GM23338 (cell line): ENCODE data around the gene KCNQ1OT1. TPM values are rescaled to one million over a fixed set of nuclear protein-coding genes. Genes with fewer than 3 reads are reported as not detected.

Experiments
- ATAC-seq: fragments of 200-7000 bp; cut with Tn5 transposase; 3 replicates; pipeline ENCODE4 v1.9.1; 2020
- DNase-seq: peaks from one replicate; pipeline ENCODE4 v3.0.0-alpha.2; 2015; ENCODE audit warnings: low spot score
- H2AFZ ChIP-seq: fragments of 200-600 bp; sonication (generic); 2 replicates; pipeline ENCODE4 v1.8.0; 2016; ENCODE audit warnings: antibody characterized with exemption, mild to moderate bottlenecking, moderate library complexity
- H3F3A ChIP-seq: fragments of 200-600 bp; sonication (generic); replicated peaks from 2 replicates; pipeline ENCODE4 v1.8.0; 2017; ENCODE audit warnings: antibody characterized with exemption, mixed run types, low read depth
- H3K27ac ChIP-seq: fragments of 200-600 bp; sonication (generic); 2 replicates; pipeline ENCODE4 v1.6.1; 2016; ENCODE audit warnings: low read depth
- H3K27me3 ChIP-seq: fragments of 200-600 bp; sonication (generic); 2 replicates; pipeline ENCODE4 v1.8.0; 2016; ENCODE audit warnings: mild to moderate bottlenecking, mixed run types, moderate library complexity; ENCODE audit not compliant: insufficient read depth
- H3K36me3 ChIP-seq: fragments of 200-600 bp; sonication (generic); 2 replicates; pipeline ENCODE4 v1.8.0; 2016; ENCODE audit warnings: mild to moderate bottlenecking; ENCODE audit not compliant: insufficient read depth
- H3K4me1 ChIP-seq: fragments of 200-600 bp; sonication (generic); 2 replicates; pipeline ENCODE4 v1.8.0; 2016; ENCODE audit warnings: mild to moderate bottlenecking, moderate library complexity; ENCODE audit not compliant: insufficient read depth
- H3K4me2 ChIP-seq: fragments of 200-600 bp; sonication (generic); 2 replicates; pipeline ENCODE4 v1.7.1; 2017; ENCODE audit warnings: mixed run types
- H3K4me3 ChIP-seq: fragments of 200-600 bp; sonication (generic); 2 replicates; pipeline ENCODE4 v1.6.1; 2016; ENCODE audit warnings: mixed run types
- H3K79me2 ChIP-seq: fragments of 200-600 bp; sonication (generic); replicated peaks from 2 replicates; pipeline ENCODE4 v1.8.0; 2017; ENCODE audit warnings: mild to moderate bottlenecking; ENCODE audit not compliant: insufficient read depth
- H3K9me2 ChIP-seq: fragments of 200-600 bp; sonication (generic); 2 replicates; pipeline ENCODE4 v1.8.0; 2017; ENCODE audit not compliant: insufficient read depth
- H4K20me1 ChIP-seq: fragments of 200-600 bp; sonication (generic); replicated peaks from 2 replicates; pipeline ENCODE4 v1.8.0; 2017; ENCODE audit warnings: mild to moderate bottlenecking; ENCODE audit not compliant: insufficient read depth
- H3K27ac Mint-ChIP-seq: 2 replicates; pipeline ENCODE4 v1.8.0; 2020; ENCODE audit warnings: inconsistent platforms, mild to moderate bottlenecking, moderate library complexity, mixed read lengths
- H3K27me3 Mint-ChIP-seq: 3 replicates; pipeline ENCODE4 v1.8.0; 2022; ENCODE audit warnings: low read depth, mild to moderate bottlenecking, moderate library complexity, mixed read lengths, inconsistent platforms; ENCODE audit not compliant: insufficient read depth, poor library complexity
- H3K36me3 Mint-ChIP-seq: 3 replicates; pipeline ENCODE4 v1.8.0; 2021; ENCODE audit warnings: low read depth, mild to moderate bottlenecking, inconsistent platforms, moderate library complexity, mixed read lengths
- H3K4me1 Mint-ChIP-seq: 3 replicates; pipeline ENCODE4 v1.8.0; 2020; ENCODE audit warnings: mild to moderate bottlenecking, inconsistent platforms, mixed read lengths
- H3K4me3 Mint-ChIP-seq: 3 replicates; pipeline ENCODE4 v1.8.0; 2021; ENCODE audit warnings: moderate library complexity, mild to moderate bottlenecking, inconsistent platforms, mixed read lengths
- H3K9me3 Mint-ChIP-seq: 3 replicates; pipeline ENCODE4 v1.8.0; 2020; ENCODE audit warnings: moderate library complexity, mild to moderate bottlenecking, inconsistent platforms, mixed read lengths
- CREB1 ChIP-seq: fragments of 250-450 bp; sonication (Bioruptor Pico); IDR thresholded peaks from 2 replicates; pipeline ENCODE4 v1.5.0; 2020; ENCODE audit warnings: low read depth, mild to moderate bottlenecking, moderate library complexity
- EZH2 ChIP-seq: fragments of 200-600 bp; sonication (generic); IDR thresholded peaks from one replicate; pipeline ENCODE4 v1.8.0; 2017; ENCODE audit warnings: antibody characterized with exemption, mild to moderate bottlenecking, low read depth; ENCODE audit not compliant: unreplicated experiment
- EZH2phosphoT487 ChIP-seq: fragments of 200-600 bp; sonication (generic); IDR thresholded peaks from one replicate; pipeline ENCODE4 v1.8.1; 2018; ENCODE audit warnings: antibody characterized with exemption; ENCODE audit not compliant: unreplicated experiment
- JUNB ChIP-seq: IDR thresholded peaks from one replicate; pipeline ENCODE4 v1.6.1; 2016; ENCODE audit warnings: antibody characterized with exemption; ENCODE audit not compliant: unreplicated experiment
- NANOG ChIP-seq: IDR thresholded peaks from 2 replicates; pipeline ENCODE4 v1.6.1; 2016; ENCODE audit warnings: antibody characterized with exemption, borderline replicate concordance
- POLR2AphosphoS5 ChIP-seq: IDR thresholded peaks from 2 replicates; pipeline ENCODE4 v1.6.1; 2016; ENCODE audit warnings: antibody characterized with exemption, low read depth
- REST ChIP-seq: IDR thresholded peaks from one replicate; pipeline ENCODE4 v1.6.1; 2018; ENCODE audit warnings: antibody characterized with exemption; ENCODE audit not compliant: unreplicated experiment
- STAT1 ChIP-seq: IDR thresholded peaks from one replicate; pipeline ENCODE4 v1.6.1; 2016; ENCODE audit warnings: antibody characterized with exemption; ENCODE audit not compliant: unreplicated experiment
- ZNF114 ChIP-seq: fragments of 250-450 bp; sonication (Bioruptor Pico); IDR thresholded peaks from 2 replicates; pipeline ENCODE4 v1.5.0; 2020; ENCODE audit warnings: mild to moderate bottlenecking, moderate library complexity
- ZNF331 ChIP-seq: fragments of 250-450 bp; sonication (Bioruptor Pico); IDR thresholded peaks from 2 replicates; pipeline ENCODE4 v1.5.0; 2020; ENCODE audit warnings: low read depth, mild to moderate bottlenecking, moderate library complexity
- ZNF462 ChIP-seq: fragments of 250-450 bp; sonication (Bioruptor Pico); IDR thresholded peaks from 2 replicates; pipeline ENCODE4 v1.5.0; 2020; ENCODE audit warnings: mild to moderate bottlenecking, moderate library complexity
- polyA plus RNA-seq: library from polyadenylated mRNA; unstranded; fragments of >200 nt; fragmentation: Nextera tagmentation; extraction: Ambion mirVana; gene quantifications from 2 replicates; pipeline ENCODE4 v1.2.1, GENCODE V29; 2016
- total RNA-seq: library from RNA; depleted of rRNA; stranded (reverse); fragments of >200 nt; shearing (Covaris generic); gene quantifications from 2 replicates; pipeline ENCODE4 v1.2.3, GENCODE V29; 2014
- TF ChIP-seq, protein P1 (sequence below), 2 experiments: fragments of 200-600 bp in 1 of 2; sonication (generic) in 1 of 2; conservative IDR thresholded peaks; 2 replicates each; pipeline versions ENCODE4 v1.5.1 to v1.6.1; 2016 to 2017; ENCODE audit warnings: antibody characterized with exemption in 2 of 2, low read depth in 2 of 2, mild to moderate bottlenecking in 2 of 2, moderate library complexity in 1 of 2
- TF ChIP-seq, protein P2 (sequence below): IDR thresholded peaks from 2 replicates; pipeline ENCODE4 v1.6.1; 2016; ENCODE audit warnings: antibody characterized with exemption

The KCNQ1OT1 gene
- total and polyA plus RNA-seq, 2 experiments from 2014 or later: 1.5 to 4.2 TPM

DNA sequence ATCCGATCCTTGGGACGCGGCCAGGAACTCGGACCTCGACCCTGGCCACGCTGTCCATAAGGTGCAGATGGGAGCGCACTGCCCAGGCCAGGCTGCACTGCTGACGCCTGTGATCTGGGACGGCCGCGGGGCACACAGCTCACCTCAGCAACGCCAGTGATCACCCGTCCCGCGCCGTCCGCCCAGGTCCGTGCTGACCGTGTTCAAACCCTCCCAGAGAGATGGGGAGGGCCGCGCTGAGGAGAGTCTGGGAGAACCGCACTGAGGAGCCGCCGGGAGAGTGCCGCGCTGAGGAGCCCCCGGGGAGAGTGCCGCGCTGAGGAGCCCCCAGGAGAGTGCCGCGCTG is 636 bp downstream of the KCNQ1OT1 start:
- Histone ChIP-seq H3K4me1 (peaks cover 44% of the 10 kb centered on the region), H3K9me2 (no peaks in the 10 kb centered on the region), H3F3A (peaks cover 7% of the 10 kb centered on the region), H3K27ac (no peak overlapping the region), H3K4me3 (peak overlapping the region; percentile 70), H3K36me3 (no peaks in the 10 kb centered on the region), H3K4me2 (peak overlapping the region; percentile 82), H3K27me3 (peaks cover 26% of the 10 kb centered on the region), H3K79me2 (peaks cover 52% of the 10 kb centered on the region), H2AFZ (no peak overlapping the region), H4K20me1 (peaks cover 3% of the 10 kb centered on the region; the same call in 1 of the 2 replicates)
- ATAC-seq (peak; percentile 12), DNase-seq (peak; percentile 37)
- no peak for TF ChIP-seq NANOG
- no peak for TF ChIP-seq ZNF331 (CRISPR knock-in tag)
- no peak for TF ChIP-seq ZNF462
- TF ChIP-seq EZH2: no peak
- no peak for TF ChIP-seq REST
- no peak for TF ChIP-seq CREB1 (CRISPR knock-in tag)
- no peak for TF ChIP-seq STAT1
- TF ChIP-seq JUNB: no peak
- TF ChIP-seq POLR2AphosphoS5: no peak
- TF ChIP-seq, protein P1, sequence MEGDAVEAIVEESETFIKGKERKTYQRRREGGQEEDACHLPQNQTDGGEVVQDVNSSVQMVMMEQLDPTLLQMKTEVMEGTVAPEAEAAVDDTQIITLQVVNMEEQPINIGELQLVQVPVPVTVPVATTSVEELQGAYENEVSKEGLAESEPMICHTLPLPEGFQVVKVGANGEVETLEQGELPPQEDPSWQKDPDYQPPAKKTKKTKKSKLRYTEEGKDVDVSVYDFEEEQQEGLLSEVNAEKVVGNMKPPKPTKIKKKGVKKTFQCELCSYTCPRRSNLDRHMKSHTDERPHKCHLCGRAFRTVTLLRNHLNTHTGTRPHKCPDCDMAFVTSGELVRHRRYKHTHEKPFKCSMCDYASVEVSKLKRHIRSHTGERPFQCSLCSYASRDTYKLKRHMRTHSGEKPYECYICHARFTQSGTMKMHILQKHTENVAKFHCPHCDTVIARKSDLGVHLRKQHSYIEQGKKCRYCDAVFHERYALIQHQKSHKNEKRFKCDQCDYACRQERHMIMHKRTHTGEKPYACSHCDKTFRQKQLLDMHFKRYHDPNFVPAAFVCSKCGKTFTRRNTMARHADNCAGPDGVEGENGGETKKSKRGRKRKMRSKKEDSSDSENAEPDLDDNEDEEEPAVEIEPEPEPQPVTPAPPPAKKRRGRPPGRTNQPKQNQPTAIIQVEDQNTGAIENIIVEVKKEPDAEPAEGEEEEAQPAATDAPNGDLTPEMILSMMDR (conservative IDR thresholded peaks at IDR 0.05; ENCODE audit: low read depth in 2 of 2): no peak
- no peak for TF ChIP-seq EZH2phosphoT487
- no peak for TF ChIP-seq ZNF114 (CRISPR knock-in tag)
- TF ChIP-seq, protein P2, sequence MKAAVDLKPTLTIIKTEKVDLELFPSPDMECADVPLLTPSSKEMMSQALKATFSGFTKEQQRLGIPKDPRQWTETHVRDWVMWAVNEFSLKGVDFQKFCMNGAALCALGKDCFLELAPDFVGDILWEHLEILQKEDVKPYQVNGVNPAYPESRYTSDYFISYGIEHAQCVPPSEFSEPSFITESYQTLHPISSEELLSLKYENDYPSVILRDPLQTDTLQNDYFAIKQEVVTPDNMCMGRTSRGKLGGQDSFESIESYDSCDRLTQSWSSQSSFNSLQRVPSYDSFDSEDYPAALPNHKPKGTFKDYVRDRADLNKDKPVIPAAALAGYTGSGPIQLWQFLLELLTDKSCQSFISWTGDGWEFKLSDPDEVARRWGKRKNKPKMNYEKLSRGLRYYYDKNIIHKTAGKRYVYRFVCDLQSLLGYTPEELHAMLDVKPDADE: no peak
- peaks cover 34% of the 10 kb centered on the region for H3K36me3 Mint-ChIP-seq
- peaks cover 41% of the 10 kb centered on the region for H3K27me3 Mint-ChIP-seq
- H3K27ac Mint-ChIP-seq: no peak overlapping the region
- H3K9me3 Mint-ChIP-seq: peaks cover 13% of the 10 kb centered on the region
- H3K4me1 Mint-ChIP-seq: peaks cover 62% of the 10 kb centered on the region
- peak overlapping the region; percentile 80 for H3K4me3 Mint-ChIP-seq
